Lower leg skin (tissue), 4 donors: ENCODE data around the gene ATG16L2. TPM values are rescaled to one million over a fixed set of nuclear protein-coding genes. Genes with fewer than 3 reads are reported as not detected.

Experiments
- DNase-seq, 2 donors: peaks; one replicate each; pipeline ENCODE4 v3.0.0-alpha.2; 2019; ENCODE audit warnings: low spot score in 2 of 2
- H3K4me3 ChIP-seq: fragments of 200-600 bp; sonication (generic); 2 replicates; pipeline ENCODE4 v1.5.1; 2017; ENCODE audit warnings: mild to moderate bottlenecking, low read depth; ENCODE audit not compliant: poor library complexity, severe bottlenecking
- POLR2A ChIP-seq, 2 donors: fragments of 450-650 bp; IDR thresholded peaks; one replicate each; pipeline ENCODE4 v1.6.1; 2016 to 2017; ENCODE audit warnings: antibody characterized with exemption in 2 of 2, mild to moderate bottlenecking in 1 of 2, moderate library complexity in 1 of 2
- whole genome bisulfite sequencing, 2 donors: methylation state at CpG; one replicate each; pipeline ENCODE4 v1.1.5; 2018; 5-methylcytosine and 5-hydroxymethylcytosine counted together
- intact Hi-C: fragments of 100-400 bp; cut with DNase I; formaldehyde crosslinking; loops from one replicate; pipeline ENCODE4 v1.15.0; 2023; ENCODE audit warnings: low total_unique reads
- total RNA-seq, 4 donors: library from RNA; depleted of rRNA; stranded (reverse); fragments of >200 nt; gene quantifications; one replicate each; pipeline ENCODE4 v1.1.0, GENCODE V29; 2016
- TF ChIP-seq, protein P1 (sequence below), 3 donors: fragments of 450-650 bp; IDR thresholded peaks; one replicate each; pipeline ENCODE4 v1.5.1; 2016; ENCODE audit warnings: antibody characterized with exemption in 3 of 3, mild to moderate bottlenecking in 3 of 3, moderate library complexity in 2 of 3

Gene ATG16L2
- total RNA-seq, 4 donors from 2014 or later = 82.6 to 157 (median 92.9) TPM

DNA sequence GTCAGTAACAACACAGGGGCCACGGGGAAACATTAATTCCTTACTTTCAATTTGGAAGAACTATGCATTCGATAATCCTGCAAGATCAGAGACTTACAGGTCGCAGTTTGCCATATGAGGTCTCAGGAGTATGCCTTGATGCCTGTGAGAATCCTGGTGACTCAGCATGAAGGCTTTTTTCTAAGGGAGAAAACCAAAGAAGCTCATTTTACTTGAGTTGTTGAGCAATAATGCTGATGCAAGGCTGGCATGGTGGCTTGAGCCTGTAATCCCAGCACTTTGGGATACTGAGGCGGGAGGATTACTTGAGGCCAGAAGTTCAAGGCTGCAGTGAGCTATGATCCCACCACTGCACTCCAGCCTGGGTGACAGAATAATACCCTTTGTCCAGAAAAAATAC lies 26.6 kb downstream of the ATG16L2 start:
- intact Hi-C loops = no loop called here
- 94 to 95% methylated on average over 4 of the region's 4 CpGs for WGBS, 2 donors

DNA sequence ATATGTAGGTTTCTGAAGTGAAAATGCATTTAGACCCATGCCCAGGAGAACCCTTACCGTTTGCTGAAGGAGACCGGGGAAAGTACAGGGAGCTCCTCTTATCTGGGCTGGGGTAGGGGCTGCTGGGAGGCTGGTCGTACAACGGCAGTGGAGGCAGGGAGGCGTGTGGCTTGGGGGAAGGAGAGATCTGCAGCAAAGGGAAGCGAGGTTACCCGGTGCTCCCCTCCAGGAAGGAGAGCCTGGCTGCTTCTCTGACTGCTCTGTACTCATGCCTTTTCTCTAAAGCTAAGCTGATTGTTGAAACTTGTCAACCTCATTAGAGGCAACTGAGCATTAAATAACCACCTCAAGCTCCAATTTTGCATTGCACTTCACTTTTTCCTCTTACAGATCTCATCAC lies 27.2 kb downstream of the ATG16L2 start:
- WGBS, 2 donors = 86 to 92% methylated on average over 7 of the region's 7 CpGs
- no peak for TF ChIP-seq POLR2A (IDR thresholded peaks at IDR 0.05)
- no peak overlapping the region for H3K4me3 ChIP-seq
- no peak for DNase-seq
- intact Hi-C loops = no loop called here

More for the DNA sequence above, 26.6 kb downstream of the ATG16L2 start:
- TF ChIP-seq, protein P1, sequence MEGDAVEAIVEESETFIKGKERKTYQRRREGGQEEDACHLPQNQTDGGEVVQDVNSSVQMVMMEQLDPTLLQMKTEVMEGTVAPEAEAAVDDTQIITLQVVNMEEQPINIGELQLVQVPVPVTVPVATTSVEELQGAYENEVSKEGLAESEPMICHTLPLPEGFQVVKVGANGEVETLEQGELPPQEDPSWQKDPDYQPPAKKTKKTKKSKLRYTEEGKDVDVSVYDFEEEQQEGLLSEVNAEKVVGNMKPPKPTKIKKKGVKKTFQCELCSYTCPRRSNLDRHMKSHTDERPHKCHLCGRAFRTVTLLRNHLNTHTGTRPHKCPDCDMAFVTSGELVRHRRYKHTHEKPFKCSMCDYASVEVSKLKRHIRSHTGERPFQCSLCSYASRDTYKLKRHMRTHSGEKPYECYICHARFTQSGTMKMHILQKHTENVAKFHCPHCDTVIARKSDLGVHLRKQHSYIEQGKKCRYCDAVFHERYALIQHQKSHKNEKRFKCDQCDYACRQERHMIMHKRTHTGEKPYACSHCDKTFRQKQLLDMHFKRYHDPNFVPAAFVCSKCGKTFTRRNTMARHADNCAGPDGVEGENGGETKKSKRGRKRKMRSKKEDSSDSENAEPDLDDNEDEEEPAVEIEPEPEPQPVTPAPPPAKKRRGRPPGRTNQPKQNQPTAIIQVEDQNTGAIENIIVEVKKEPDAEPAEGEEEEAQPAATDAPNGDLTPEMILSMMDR (IDR thresholded peaks at IDR 0.05) = no peak
- TF ChIP-seq POLR2A (IDR thresholded peaks at IDR 0.05) = no peak
- no peak overlapping the region for H3K4me3 ChIP-seq
- no peak for DNase-seq

DNA sequence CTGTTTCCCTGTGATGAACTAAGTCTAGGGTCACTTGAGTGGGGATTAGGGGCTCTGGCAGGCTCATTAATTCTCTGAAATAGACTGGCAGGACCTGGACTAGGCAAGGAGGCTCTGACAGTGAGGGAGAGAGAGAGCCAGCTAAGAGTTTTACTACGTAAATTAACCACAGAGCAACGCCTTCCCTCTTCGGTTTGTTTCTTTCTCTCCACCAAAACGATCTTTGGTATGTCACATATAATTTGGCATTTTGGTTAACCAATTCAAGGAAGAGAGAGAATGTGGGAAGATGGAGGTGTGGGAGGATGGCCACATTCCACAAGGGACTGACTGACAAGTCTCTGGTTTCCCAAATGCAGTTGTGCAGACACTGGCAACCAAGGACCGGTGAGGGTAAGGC lies 27.9 kb downstream of the ATG16L2 start:
- intact Hi-C loops = no loop called here
- 73 to 85% methylated on average over 5 of the region's 5 CpGs for WGBS, 2 donors
- no peak for DNase-seq
- TF ChIP-seq POLR2A (IDR thresholded peaks at IDR 0.05) = no peak
- TF ChIP-seq, protein P1 (IDR thresholded peaks at IDR 0.05) = no peak
- no peak overlapping the region for H3K4me3 ChIP-seq

DNA sequence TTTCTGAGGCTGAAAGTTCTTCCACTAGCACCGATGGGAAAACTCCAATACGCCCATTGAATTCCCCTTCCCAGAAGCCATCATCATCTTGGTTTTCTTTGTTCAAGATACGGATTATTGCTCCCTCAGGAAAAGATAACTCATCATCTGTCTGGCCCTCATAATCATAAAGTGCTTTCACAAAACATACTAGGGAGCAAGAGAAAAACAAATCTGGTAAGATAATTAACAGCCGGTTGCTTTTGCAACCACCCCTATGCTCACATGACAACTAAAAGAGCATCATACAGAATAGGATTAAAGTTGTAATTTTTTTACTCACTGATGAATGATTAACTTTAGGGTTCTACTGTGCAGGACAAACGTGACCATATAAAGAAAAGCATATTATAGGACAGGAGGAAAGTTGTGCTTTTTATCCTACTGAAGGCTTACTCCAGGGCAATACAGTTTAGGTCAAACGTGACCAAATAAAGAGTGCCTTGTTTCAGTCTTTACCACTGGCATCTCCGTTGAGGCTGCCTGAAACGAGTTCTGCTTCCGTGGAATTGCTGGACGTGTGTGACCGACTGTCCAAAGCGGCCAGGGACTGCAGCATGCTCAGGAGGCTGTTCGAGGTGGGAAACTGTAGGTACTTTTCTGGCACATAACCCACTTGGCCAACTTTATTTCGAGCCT lies 28.6 kb downstream of the ATG16L2 start:
- DNase-seq = no peak
- TF ChIP-seq POLR2A (IDR thresholded peaks at IDR 0.05) = no peak
- TF ChIP-seq, protein P1 (IDR thresholded peaks at IDR 0.05) = no peak
- intact Hi-C loops = no loop called here
- WGBS, 2 donors = 83 to 84% methylated on average over 14 of the region's 14 CpGs
- H3K4me3 ChIP-seq = no peak overlapping the region

DNA sequence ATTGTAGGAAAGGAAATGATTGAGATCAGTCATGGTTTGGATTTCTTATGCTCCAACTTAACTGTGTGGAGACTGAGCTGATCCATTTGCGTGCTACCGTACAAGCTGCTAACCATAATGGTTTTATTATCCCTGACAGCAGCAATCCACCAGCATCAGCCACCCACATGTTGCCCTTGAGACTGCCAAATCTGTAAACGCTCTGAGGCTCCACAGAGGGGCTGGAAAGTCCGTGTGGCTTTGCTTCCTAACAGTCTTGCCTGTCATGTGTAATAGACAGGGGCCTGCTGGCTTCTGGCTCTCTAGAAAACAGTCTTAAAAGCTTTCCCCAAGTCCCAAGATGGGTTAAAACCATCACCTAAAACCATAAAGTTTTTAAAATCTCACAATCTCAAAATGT lies 30.1 kb downstream of the ATG16L2 start:
- no peak for TF ChIP-seq POLR2A (IDR thresholded peaks at IDR 0.05)
- TF ChIP-seq, protein P1 (IDR thresholded peaks at IDR 0.05) = no peak
- H3K4me3 ChIP-seq = no peak overlapping the region
- intact Hi-C loops = no loop called here
- WGBS, 2 donors = 56 to 59% methylated on average over 4 of the region's 4 CpGs
- DNase-seq = no peak

DNA sequence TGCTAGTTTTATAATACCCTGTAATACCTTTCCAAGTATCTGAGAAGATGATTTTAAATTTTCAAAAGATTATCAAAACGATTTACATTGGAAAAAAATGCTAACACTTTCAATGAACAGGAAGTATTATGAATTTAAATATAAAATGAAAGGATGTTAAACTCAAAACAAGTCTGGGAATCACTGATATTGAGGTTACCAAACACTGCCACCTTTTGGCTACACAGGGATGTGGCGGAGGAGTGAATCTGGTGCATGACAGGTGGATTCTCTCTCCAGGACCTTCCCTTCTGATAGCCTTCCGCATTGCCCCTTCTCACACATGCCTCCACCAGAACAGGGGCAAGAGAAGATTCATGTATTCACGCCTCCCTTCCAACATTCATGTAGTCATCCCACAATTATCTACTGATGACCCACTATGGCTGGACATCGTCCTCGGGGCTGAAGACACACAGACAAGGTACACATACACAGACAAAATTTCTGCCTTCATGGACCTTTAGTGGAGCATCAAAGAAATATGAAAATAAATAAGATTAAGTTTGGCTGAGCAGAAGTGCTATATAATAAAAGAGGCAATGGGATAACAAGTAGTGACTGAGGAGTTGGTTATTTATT lies 34.7 kb downstream of the ATG16L2 start:
- no peak overlapping the region for H3K4me3 ChIP-seq
- 75 to 77% methylated on average over 6 of the region's 6 CpGs for WGBS, 2 donors
- DNase-seq = no peak
- TF ChIP-seq POLR2A (IDR thresholded peaks at IDR 0.05) = no peak
- TF ChIP-seq, protein P1 (IDR thresholded peaks at IDR 0.05) = no peak
- intact Hi-C loops = no loop called here
